OCI-LY1 (cell line): ENCODE data around the gene FOXJ1.

Source experiments
- EZH2 ChIP-seq: fragments of 200-600 bp; sonication (generic), shearing (Covaris generic); IDR thresholded peaks from 2 replicates; pipeline ENCODE4 v1.8.0; 2017; ENCODE audit warnings: borderline replicate concordance, mixed run types, mild to moderate bottlenecking, antibody characterized with exemption, low read length, moderate library complexity, mixed read lengths
- TF ChIP-seq, protein P1 (sequence below): fragments of 200-600 bp; sonication (generic), shearing (Covaris generic); IDR thresholded peaks from 2 replicates; pipeline ENCODE4 v1.5.1; 2017; ENCODE audit warnings: mild to moderate bottlenecking, antibody characterized with exemption, low read length, moderate library complexity, mixed read lengths

DNA sequence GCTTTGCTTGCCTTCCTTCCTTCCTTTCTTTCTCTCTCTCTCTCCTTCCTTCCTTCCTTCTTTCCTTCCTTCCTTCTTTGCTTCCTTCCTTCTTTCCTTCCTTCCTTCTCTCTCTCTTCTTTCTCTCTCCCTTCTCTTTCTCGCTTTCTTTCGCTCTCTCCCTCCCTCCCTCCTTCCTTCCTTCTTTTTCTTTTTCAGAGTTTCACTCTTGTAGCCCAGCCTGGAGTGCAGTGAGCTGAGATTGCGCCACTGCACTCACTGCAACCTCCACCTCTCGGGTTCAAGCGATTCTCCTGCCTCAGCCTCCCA lies 17.9 kb downstream of the FOXJ1 start:
- TF ChIP-seq EZH2, result no peak
- TF ChIP-seq, protein P1, sequence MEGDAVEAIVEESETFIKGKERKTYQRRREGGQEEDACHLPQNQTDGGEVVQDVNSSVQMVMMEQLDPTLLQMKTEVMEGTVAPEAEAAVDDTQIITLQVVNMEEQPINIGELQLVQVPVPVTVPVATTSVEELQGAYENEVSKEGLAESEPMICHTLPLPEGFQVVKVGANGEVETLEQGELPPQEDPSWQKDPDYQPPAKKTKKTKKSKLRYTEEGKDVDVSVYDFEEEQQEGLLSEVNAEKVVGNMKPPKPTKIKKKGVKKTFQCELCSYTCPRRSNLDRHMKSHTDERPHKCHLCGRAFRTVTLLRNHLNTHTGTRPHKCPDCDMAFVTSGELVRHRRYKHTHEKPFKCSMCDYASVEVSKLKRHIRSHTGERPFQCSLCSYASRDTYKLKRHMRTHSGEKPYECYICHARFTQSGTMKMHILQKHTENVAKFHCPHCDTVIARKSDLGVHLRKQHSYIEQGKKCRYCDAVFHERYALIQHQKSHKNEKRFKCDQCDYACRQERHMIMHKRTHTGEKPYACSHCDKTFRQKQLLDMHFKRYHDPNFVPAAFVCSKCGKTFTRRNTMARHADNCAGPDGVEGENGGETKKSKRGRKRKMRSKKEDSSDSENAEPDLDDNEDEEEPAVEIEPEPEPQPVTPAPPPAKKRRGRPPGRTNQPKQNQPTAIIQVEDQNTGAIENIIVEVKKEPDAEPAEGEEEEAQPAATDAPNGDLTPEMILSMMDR, result no peak
